ENCODE results near the gene TOP3B. TPM values are rescaled to one million over a fixed set of nuclear protein-coding genes. Genes with fewer than 3 reads are reported as not detected.

The TOP3B gene
- polyA plus RNA-seq, 1 donor from 2014 or later: 33.7 TPM

DNA sequence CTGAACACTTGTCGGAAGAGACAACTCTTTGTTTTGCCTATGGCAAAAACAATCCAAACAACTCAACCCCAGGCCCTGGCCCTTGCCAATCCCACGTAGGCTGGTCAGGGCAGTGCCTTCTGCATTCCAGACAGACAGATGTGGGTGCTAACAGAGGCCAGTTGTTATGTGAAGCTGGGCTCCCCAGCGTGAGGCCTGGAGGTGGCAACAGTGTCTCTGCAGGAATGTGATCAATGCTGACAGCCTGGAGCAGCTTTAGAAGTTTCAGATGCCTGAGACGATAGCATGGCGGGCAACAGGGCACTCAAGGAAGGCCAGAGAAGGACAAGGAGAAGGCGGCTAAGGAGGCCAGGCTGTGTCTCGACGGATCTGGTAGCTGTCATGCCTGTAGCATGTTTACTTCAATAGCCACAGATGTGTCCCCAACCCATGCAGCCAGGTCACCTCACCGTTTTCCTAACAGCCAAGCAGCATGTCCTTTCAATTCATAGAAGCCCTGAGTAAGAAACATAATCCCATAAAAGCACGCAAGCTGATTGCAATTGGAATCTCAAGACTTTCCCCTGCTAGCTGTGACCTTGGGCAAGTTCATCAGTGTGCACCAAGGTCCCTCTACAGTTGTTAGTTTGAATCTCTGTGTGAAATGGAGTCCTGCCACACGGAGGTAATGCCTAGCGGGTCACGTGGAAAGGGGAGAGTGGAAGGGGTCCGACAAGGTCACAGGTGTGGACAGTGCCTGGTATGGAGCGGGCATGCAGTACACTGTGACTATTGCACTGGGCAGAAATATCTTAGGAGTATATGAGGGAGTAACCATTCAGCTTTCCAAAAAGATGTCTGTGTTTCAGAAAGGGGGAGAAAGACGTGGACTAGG is 15.7 kb downstream of the TOP3B start:
- Histone ChIP-seq H3K4me3 (ENCODE audit: low read length) (no peak overlapping the region), H3K9me3 (ENCODE audit: low read length) (no peaks in the 10 kb centered on the region), H3K9ac (ENCODE audit: low read length) (no peak overlapping the region), H3K9me2 (ENCODE audit: insufficient read depth, low read length) (no peaks in the 10 kb centered on the region), H3K27ac (ENCODE audit: low read length) (no peak overlapping the region), H4K20me1 (ENCODE audit: insufficient read depth) (no peaks in the 10 kb centered on the region), H3K36me3 (ENCODE audit: insufficient read depth, low read length) (no peaks in the 10 kb centered on the region), H2AFZ (ENCODE audit: low read depth, low read length) (no peak overlapping the region), H3K4me2 (ENCODE audit: low read length) (no peak overlapping the region), H3F3A (ENCODE audit: insufficient read depth, low read length, poor library complexity, severe bottlenecking) (no peaks in the 10 kb centered on the region), H3K79me2 (replicated peaks; ENCODE audit: insufficient read depth, low read length) (no peaks in the 10 kb centered on the region), H3K27me3 (ENCODE audit: insufficient read depth, low read depth, low read length) (no peaks in the 10 kb centered on the region)
- TF ChIP-seq POLR2AphosphoS5 (IDR thresholded peaks at IDR 0.05) (no peak), SMC3 (conservative IDR thresholded peaks at IDR 0.05; ENCODE audit: poor library complexity) (no peak), MXI1 (conservative IDR thresholded peaks at IDR 0.05; ENCODE audit: poor library complexity, severe bottlenecking) (no peak), EP300 (conservative IDR thresholded peaks at IDR 0.05; ENCODE audit: poor library complexity, severe bottlenecking) (no peak)
- TF ChIP-seq, protein P1, sequence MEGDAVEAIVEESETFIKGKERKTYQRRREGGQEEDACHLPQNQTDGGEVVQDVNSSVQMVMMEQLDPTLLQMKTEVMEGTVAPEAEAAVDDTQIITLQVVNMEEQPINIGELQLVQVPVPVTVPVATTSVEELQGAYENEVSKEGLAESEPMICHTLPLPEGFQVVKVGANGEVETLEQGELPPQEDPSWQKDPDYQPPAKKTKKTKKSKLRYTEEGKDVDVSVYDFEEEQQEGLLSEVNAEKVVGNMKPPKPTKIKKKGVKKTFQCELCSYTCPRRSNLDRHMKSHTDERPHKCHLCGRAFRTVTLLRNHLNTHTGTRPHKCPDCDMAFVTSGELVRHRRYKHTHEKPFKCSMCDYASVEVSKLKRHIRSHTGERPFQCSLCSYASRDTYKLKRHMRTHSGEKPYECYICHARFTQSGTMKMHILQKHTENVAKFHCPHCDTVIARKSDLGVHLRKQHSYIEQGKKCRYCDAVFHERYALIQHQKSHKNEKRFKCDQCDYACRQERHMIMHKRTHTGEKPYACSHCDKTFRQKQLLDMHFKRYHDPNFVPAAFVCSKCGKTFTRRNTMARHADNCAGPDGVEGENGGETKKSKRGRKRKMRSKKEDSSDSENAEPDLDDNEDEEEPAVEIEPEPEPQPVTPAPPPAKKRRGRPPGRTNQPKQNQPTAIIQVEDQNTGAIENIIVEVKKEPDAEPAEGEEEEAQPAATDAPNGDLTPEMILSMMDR (IDR thresholded peaks at IDR 0.05; ENCODE audit: poor library complexity, severe bottlenecking): no peak

DNA sequence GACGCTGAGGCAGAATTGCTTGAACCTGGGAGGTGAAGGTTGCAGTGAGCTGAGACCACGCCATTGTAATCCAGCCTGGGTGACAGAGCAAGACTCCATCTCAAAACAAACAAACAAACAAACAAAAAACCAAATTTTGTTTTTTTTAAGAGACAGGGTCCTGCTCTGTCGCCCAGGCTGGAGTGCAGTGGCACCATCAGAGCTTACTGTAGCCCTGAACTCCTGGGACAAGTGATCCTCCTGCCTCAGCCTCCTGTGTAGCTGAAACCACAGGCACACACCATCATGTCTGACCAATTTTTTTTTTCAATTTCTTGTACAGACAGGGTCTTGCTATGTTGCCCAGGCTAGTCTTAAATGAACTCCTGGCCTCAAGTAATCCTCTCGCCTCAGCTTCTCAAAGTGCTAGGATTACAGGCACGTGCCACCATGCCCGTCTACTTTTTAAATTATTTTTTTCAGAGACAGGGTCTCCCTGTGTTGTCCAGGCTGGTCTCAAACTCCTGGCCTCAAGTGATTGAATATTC is 16.8 kb downstream of the TOP3B start:
- H3K4me2 ChIP-seq (ENCODE audit: low read length): no peak overlapping the region
- no peaks in the 10 kb centered on the region for H4K20me1 ChIP-seq (ENCODE audit: insufficient read depth)
- no peaks in the 10 kb centered on the region for H3K79me2 ChIP-seq (replicated peaks; ENCODE audit: insufficient read depth, low read length)
- H3K27me3 ChIP-seq (ENCODE audit: insufficient read depth, low read depth, low read length): no peaks in the 10 kb centered on the region
- H2AFZ ChIP-seq (ENCODE audit: low read depth, low read length): no peak overlapping the region
- no peak overlapping the region for H3K27ac ChIP-seq (ENCODE audit: low read length)
- TF ChIP-seq SMC3 (conservative IDR thresholded peaks at IDR 0.05; ENCODE audit: poor library complexity): no peak
- no peak for TF ChIP-seq RAD21 (conservative IDR thresholded peaks at IDR 0.05)
- no peak for TF ChIP-seq EP300 (conservative IDR thresholded peaks at IDR 0.05; ENCODE audit: poor library complexity, severe bottlenecking)
- TF ChIP-seq EZH2 (IDR thresholded peaks at IDR 0.05; ENCODE audit: borderline replicate concordance, insufficient read depth, low read length, poor library complexity, severe bottlenecking): no peak
- TF ChIP-seq POLR2AphosphoS5 (IDR thresholded peaks at IDR 0.05): no peak
- TF ChIP-seq, protein P2, sequence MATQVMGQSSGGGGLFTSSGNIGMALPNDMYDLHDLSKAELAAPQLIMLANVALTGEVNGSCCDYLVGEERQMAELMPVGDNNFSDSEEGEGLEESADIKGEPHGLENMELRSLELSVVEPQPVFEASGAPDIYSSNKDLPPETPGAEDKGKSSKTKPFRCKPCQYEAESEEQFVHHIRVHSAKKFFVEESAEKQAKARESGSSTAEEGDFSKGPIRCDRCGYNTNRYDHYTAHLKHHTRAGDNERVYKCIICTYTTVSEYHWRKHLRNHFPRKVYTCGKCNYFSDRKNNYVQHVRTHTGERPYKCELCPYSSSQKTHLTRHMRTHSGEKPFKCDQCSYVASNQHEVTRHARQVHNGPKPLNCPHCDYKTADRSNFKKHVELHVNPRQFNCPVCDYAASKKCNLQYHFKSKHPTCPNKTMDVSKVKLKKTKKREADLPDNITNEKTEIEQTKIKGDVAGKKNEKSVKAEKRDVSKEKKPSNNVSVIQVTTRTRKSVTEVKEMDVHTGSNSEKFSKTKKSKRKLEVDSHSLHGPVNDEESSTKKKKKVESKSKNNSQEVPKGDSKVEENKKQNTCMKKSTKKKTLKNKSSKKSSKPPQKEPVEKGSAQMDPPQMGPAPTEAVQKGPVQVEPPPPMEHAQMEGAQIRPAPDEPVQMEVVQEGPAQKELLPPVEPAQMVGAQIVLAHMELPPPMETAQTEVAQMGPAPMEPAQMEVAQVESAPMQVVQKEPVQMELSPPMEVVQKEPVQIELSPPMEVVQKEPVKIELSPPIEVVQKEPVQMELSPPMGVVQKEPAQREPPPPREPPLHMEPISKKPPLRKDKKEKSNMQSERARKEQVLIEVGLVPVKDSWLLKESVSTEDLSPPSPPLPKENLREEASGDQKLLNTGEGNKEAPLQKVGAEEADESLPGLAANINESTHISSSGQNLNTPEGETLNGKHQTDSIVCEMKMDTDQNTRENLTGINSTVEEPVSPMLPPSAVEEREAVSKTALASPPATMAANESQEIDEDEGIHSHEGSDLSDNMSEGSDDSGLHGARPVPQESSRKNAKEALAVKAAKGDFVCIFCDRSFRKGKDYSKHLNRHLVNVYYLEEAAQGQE (IDR thresholded peaks at IDR 0.05; ENCODE audit: borderline replicate concordance): no peak
- TF ChIP-seq TAF1 (IDR thresholded peaks at IDR 0.05; ENCODE audit: low read depth): no peak
- TF ChIP-seq, protein P1 (IDR thresholded peaks at IDR 0.05; ENCODE audit: poor library complexity, severe bottlenecking): no peak
- no peak for TF ChIP-seq MXI1 (conservative IDR thresholded peaks at IDR 0.05; ENCODE audit: poor library complexity, severe bottlenecking)
- no peaks in the 10 kb centered on the region for H3K36me3 ChIP-seq (ENCODE audit: insufficient read depth, low read length)
- H3K9me3 ChIP-seq (ENCODE audit: low read length): no peaks in the 10 kb centered on the region
- H3F3A ChIP-seq (ENCODE audit: insufficient read depth, low read length, poor library complexity, severe bottlenecking): no peaks in the 10 kb centered on the region
- H3K4me3 ChIP-seq (ENCODE audit: low read length): no peak overlapping the region
- H3K9me2 ChIP-seq (ENCODE audit: insufficient read depth, low read length): no peaks in the 10 kb centered on the region
- no peak overlapping the region for H3K9ac ChIP-seq (ENCODE audit: low read length)

Measured in neural cell (in vitro differentiated cells).